GM19324 (cell line): ENCODE results near the gene TMA16.
"Not testable (repeated sequence)": the region's sequence is repeated elsewhere in the genome, so short reads cannot be mapped to it uniquely, and the experiment has no call there.

Experiments used
- ATAC-seq: cut with Tn5 transposase; IDR thresholded peaks from one replicate; pipeline ENCODE4 v1.9.1; 2021; ENCODE audit warnings: mild to moderate bottlenecking, moderate library complexity; ENCODE audit not compliant: unreplicated experiment, low FRiP score

Gene TMA16

DNA sequence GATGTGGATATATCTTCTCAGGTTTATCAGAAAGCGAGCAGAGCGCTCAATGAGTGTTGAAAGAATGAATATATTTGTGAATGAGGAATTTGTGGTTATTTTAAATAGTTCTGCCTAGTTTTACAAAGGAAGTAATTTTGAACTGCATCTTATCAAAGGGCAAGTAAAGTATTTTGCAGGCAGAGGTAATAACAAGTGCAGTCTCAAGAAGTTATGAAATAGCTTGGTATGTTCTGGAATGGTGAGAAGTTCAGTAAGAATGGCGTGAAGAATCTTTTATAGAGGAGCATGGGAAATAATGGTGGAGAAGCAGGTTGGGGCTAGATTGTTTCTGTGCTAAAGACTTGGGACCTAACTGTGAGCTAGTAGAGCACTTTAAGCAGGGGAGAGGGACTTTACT lies 10.9 kb downstream of the TMA16 start:
- ATAC-seq, result no peak

DNA sequence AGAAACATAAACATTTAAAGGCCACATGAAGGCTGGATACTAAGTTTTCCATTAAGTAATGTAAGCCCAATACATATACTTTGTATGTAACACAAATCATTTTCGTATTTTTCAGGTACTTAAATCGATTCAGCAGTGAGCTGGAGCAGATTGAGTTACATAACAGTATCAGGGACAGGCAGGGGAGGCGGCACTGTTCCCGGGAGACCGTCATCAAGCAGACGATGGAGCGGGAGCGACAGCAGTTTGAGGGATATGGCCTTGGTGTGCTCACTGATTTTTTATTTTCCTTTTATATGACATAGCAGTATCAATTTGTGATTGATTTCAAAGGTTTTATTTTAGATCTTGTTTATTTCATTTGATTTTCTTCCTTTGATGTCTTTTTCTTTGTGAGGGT lies 20.7 kb downstream of the TMA16 start:
- no peak for ATAC-seq

DNA sequence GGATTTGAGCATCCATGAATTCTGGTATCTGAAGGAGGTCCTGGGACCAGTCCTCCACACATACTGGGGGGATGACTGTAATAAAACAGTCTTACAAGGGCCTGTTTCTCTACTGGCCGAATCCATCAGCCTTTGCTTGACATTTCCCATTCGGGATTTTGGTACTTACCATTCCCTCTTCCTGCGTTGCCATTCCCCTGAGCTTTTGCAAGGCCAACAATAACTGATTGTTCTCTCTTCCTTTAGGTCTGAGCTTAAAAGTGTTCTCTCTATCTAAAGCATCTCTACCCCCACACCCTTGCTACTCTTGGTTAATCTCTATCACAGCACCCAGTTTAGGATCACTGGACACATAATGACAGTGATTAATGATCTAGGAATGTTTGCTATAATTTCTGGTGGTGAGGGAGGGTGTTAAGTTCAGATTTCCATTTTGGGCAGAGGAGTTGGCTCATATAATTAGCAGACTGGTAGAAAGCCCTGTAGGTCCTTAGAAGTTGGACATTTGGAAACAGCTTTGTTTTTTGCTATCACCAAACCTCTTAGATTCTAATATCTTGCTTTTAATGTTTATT lies 29.4 kb downstream of the TMA16 start:
- ATAC-seq, result no peak

DNA sequence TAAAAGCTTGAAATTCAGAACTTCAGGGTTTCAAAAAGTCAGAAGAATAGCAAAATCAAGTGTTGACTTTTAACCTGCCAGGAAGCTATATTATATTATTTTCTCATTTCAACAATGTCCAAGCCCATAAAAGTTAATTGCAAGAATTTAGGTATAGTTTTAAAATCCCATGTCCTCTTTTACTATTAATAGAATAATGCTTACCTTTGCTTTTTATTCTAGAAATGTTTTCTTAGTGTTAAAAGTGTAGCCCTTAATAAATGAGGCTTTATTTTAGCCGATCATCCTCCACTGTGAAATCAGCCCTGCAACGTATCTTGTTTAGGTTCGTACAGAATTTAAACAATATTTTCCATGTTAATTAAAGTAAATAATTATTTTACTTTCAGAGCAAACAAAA lies 31.5 kb downstream of the TMA16 start:
- no peak for ATAC-seq

DNA sequence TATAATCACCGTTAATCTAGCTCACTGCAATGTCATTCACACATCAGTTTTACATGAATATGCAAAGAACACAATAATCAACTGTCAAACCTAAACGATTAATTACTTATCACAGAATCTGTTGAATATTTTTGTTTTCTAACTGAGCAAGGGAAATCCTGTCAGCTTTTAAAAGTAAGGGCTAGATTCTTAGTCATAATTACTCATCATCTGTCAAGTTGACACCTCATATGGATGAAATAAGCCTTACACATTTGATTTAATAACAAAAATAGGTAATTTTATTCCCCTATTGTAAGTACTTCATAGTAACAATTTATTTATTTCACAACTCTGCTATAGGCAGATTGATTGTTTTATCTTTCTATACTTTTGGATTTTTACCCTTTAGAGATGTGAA lies 32.7 kb downstream of the TMA16 start:
- ATAC-seq, result no peak

DNA sequence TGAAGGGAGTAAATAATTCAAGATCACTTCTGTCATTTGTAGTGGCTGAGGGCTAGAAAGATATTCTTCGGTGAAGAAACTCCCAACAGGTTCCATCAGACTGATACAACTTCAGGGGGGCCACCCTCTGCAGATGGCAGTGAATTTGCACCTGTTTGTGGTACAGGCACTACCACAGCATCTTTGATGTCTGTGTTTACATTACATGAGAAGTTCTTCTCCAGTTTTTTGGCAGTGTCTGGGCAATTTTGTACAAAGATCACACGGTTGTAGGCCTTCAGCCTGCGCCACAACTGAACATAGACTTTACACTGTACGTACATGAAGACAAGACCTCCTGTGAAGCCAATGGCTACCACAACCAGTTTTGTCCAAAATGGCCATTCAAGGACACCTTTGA lies 34.2 kb downstream of the TMA16 start:
- no peak for ATAC-seq

DNA sequence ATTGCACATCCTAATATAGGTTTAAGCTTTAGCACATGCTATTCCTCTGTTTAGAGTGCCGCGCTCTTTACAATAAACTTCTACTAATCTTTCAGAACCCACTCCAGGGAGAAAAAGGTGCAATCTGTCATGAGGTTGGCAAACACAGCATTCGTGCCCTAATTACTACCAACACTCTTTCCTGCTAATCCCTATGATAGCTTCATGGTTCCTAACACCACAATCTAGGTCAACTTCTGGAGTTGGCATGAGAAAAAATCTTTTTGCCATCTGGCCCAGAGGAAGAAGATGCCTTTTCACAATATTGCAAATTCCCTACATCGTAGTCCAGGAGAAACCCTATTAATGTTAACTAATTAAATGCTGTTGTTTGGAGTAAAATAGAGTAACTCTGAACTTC lies 39.6 kb downstream of the TMA16 start:
- no peak for ATAC-seq

DNA sequence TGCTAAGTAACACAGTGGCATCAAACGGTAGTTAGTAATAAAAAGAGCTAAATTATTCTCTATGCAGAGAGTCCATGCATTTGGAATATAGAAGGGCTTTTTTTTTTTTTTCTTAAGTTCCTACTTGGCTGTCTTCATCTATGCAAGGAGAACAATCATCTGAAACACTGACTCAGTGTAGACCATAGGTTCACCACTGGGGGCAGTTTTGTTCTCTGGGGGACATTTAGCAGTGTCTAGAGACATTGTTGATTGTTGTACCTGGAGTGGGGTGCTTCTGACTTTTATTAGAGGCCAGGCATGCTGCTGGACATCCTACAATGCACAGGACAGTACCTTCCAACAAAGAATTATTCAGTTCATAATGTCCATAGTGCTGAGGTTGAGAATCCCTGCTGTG lies 41.2 kb downstream of the TMA16 start:
- no peak for ATAC-seq

DNA sequence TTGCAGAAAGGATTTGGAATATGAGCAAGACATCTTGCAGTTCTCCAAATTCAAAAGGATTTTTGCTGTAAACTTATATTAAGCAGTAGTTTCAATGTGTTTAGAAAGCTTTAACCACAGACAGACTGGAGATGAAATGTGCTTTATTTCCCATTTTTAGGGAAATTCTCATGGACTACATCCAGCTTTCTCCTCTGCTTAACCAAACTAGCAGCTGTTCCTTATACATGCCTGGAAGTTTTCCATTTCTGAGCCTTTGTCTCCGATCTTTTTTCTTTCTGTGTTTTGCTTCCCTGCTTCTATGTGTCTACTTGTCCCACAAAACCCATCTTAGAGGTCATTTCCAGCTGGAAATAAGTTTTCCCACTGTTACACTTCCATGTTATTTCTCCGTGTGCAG lies 41.6 kb downstream of the TMA16 start:
- no peak for ATAC-seq

DNA sequence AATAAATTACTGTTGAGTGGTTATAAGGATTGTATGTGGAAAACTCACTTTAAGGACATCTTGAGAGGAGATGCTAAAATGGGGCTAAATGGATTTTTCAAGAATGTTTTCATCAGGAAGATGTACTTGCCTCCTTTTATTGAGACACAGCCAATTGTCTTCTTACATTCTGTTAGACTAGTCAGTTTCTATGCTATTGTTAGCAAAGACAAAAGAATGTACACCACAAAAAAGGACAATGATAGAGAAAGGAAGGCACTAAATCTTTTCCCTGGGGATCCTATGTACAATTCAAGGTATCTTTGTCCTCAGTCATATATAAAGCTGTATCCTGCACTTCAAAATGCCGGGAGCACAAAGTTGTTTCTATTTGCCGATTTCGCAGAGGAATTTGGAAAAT lies 42.6 kb downstream of the TMA16 start:
- ATAC-seq, result no peak

DNA sequence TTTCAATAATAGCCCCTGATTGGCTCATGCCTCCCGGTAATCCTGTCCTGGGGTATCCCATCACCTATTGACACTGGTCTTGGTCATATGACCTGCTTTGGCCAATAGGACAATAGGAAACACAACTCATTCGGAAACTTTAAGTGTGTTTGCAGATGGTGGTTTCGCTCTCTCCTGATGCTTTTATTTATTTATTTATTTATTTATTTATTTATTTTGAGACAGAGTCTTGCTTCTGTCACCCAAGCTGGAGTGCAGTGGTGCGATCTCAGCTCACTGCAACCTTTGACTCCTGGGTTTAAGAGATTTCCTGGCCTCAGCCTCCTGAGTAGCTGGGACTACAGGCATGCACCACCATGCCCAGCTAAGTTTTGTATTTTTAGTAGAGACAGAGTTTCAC lies 44.3 kb downstream of the TMA16 start:
- ATAC-seq, result not testable (repeated sequence)

DNA sequence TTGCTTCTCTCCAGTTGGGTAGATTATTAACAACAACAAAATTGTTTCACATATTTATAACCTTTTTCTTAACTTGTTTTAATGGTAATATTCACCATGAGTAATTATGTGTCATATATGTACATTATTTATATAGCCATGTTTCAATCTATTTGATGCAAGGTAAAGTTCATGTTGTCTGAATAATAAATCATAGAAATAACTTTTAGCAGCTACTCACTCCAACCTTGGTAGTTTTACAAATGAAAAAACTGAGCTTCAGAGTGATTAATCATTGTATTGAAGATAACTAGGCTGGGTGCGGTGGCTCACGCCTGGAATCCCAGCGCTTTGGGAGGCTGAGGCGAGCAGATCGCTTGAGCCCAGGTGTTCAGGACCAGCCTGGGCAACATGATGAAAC lies 46.0 kb downstream of the TMA16 start:
- no peak for ATAC-seq

DNA sequence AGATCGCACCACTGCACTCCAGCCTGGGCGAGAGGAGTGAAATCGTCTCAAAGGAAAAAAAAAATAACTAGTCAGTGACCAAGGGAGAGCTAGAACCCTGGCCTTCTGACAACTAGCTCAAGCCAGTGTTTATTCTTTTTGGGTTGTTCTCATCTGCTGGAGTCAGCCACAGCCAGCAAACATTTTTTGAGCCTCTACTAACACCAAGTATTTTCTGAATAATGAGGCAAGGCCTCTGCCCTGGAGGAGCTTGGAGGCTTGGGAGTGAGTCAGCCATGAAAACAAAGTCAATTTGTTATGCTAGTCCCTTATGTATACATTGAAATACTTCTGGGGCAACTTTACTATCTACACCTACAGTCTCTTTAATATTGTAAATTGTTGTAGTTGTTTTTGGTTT lies 46.5 kb downstream of the TMA16 start:
- ATAC-seq, result no peak

DNA sequence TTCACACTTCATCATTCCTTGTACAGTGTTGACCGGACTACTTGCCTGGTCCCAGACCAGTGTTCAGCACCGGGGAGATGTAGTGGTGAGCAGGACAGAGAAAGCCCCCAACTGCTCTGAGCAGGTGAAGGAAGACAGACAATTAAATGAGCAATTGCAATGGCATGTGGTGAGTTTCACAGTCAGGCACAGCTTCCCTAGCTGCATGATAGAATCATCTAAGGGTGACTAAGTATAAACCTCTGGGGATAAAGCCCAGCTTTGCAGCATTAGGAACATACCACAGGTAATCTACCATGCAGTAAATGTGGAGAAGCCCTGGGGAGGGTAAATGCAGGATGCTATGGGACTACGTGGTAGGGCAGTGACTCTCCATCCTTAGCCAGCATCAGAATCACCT lies 47.8 kb downstream of the TMA16 start:
- no peak for ATAC-seq

DNA sequence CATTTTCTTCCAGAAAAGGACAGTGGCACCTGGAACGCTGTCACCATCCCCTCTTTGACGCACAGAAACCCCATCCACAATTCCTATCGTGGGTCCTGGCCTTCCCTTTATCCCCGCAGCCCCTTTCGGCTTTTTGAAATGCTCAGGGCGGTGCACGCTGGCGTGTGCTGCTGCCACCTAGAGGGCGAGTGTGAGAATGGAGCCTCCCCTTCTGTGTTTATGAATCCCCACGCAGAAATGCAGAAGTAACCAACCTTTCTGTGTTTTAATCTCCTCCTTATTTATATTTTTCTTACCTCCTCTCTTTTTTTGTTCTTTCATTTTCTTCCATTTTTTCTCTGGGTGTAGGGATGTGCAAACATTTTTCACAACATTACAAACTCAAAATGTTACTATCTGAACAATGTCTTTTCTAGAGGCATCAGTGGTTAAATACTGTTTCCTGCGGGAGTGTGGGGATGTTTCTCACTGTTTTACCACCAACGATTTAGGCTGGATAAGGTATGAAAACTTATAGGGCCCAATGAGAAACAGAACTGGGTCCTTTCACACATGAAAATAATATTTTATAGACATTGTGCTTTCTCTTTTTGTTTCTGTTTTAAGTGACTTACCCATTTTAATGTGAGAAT lies 50.0 kb downstream of the TMA16 start:
- ATAC-seq, result peak; percentile 81

DNA sequence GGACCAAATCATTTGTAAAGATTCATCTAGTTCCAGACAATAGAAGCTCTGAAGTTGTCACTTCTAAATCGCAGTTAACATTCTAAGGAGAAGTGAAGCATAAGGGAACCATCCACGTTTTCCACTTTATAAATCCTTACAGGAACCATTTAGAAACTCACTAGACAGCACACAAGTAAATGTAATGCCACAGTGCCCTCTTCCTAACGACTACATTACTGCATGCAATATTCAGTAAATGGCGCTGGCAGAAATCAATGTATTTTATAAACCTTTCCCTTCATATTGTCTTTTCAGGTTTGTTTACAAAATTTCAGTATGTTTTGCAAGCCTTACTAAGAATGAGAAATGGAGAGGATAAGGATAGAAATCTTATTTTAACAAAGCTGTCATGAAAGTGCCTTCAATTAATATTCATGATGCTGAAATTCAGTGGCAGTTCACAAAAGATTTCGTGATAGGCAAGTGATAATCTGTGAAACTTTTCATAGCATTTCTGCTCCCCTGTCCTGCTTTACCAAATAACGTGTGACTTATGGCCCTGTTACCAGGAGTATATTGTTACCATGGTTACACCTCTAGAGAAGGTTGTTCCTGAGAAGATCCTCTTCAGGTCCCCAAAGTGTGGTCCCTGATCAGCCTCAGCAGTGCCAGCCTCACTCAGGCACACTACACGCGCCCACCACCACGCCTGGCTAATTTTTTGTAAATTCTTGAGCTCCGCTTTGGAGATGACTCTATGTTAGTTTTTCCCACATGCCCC lies 54.2 kb downstream of the TMA16 start:
- no peak for ATAC-seq

DNA sequence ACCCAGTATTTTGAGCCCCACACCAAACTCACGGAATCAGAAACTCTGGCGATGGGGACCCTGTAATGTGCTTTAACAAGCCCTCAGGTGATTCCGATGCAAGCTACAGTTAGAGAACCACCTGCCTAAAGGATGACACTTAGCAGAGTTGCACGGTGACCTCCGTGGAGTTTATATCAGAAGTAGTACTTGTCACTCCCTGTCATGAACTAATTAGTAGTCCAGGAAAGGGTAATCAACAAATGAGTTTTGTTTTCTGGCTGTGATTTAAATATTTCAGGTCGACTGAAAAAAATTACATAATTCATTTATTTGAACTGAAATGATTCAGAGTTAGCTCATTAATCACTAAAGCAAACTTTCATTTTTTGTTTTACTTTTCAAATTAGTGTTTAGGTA lies 56.4 kb downstream of the TMA16 start:
- no peak for ATAC-seq

DNA sequence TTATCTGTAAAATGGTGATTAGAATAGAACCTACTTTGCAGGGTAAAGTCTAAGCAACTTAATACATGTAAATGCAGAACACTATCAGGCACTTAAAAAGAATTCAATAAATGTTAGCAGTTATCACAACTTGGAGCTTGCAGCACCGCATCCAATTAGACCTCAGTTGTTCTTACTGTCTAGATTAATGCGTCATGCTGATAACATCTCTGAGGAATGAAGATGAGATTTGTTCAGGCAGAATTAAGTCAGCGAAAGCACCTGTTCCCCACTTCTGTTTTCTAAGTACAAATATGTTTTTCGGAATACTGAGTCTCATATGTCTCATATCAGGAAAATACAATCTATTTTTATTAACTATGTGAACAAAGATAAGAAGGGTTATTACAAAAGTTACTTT lies 58.7 kb downstream of the TMA16 start:
- ATAC-seq, result no peak

DNA sequence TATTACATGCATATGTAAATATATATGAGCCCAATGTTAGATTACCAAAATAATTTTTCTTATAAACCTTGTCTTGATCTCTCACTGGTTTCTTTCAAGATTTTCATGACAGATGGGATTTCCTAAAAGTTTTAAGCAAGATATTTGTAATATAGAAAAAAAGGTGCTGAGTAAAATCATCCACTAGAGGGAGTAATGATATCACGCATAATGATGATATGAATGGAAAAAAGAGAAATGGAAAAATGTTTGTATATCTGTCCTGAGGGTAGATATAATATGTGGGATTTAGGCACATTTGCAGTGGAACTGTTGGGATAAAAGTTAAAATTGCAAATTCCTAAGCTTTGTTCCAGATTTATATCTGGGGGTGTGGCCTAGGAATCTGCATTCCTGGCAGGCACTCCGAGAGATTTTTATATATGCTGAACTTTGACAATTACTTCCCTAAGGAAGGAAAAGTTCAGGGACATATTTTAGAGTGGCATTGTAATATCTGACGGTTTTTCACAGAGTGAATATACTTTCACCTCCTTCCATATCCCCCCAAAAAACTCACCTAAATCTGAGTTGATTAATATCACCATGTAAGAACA lies 60.5 kb downstream of the TMA16 start:
- ATAC-seq, result no peak

DNA sequence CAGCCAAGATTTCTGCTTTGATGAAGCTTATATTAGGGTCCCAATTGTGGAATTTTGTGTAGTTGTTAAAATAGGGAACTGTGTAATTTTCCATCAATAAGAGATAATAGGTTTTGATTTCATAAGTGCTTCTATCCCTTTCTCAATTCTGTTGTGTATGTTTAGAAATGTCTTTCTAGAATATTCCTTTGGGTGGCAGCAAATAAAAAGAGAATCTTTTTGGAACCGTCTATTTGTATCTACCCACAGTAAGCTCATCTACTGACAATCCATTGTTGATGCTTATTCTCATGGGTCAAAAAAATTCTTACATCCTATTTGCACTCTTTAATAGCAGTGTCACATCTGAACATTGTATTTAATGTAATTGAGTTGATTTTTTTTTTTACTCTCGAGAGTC lies 61.7 kb downstream of the TMA16 start:
- ATAC-seq, result no peak

DNA sequence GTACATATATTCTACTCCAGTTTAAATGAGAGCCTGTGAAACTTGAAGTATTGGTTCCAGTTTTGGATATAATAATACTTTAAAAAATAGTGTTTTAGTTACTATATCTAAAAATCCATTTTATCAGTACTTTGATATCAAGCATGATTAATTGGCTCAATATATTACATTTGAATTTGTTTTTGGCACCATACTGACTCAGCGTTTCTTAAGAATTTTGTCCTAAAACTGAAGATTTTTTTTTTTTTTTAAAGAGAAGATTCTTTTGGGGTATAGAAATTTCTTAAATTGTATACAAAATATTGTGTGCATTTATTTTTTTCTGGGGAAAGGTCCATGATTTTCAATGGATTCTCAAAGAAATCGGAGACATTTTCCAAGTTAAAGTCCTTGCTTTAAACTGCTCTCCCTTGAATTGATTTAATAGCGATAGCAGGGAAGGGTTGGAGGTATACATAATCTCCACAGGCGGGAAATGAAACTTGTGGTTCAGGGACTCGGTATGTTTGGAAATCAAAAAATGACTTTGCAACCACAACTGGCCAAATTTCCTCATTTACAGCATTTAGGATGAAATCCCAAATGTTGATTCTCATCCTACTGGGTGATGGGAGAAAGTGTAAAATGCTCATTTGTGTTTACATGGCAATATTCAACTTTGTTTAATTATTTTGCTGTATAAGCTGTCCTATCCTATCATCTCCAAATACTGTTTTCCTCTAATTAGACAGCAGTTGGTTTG lies 62.3 kb downstream of the TMA16 start:
- no peak for ATAC-seq
